Ovary (tissue), 9 donors: ENCODE data around the gene TOR1AIP1. TPM values are rescaled to one million over a fixed set of nuclear protein-coding genes. Genes with fewer than 3 reads are reported as not detected.

Experiments used
- DNase-seq, 5 donors: peaks; one replicate each; pipeline ENCODE4 v3.0.0-alpha.2; 2019 to 2020
- H3K27ac ChIP-seq, 2 donors: fragments of 200-600 bp; one replicate each; pipeline versions ENCODE4 v1.5.1 to v1.8.0; 2019 to 2022
- H3K27me3 ChIP-seq: fragments of 200-600 bp; one replicate; pipeline ENCODE4 v1.8.0; 2022
- H3K36me3 ChIP-seq: fragments of 200-600 bp; sonication (generic); one replicate; pipeline ENCODE4 v1.5.1; 2019
- H3K4me1 ChIP-seq: one replicate; pipeline ENCODE4 v1.8.1; 2013; ENCODE audit warnings: mild to moderate bottlenecking, moderate library complexity; ENCODE audit not compliant: insufficient read depth
- H3K4me3 ChIP-seq: fragments of 200-600 bp; sonication (generic); one replicate; pipeline ENCODE4 v1.5.1; 2017
- H3K9me3 ChIP-seq, 2 donors: fragments of 200-600 bp in 1 of 2; sonication (generic) in 1 of 2; one replicate each; pipeline versions ENCODE4 v1.5.1 to v1.8.1; 2013 to 2019; ENCODE audit warnings: mild to moderate bottlenecking in 1 of 2, moderate library complexity in 1 of 2
- EP300 ChIP-seq: sonication (generic); formaldehyde crosslinking; IDR thresholded peaks from one replicate; pipeline ENCODE4 v1.6.1; 2017; ENCODE audit warnings: antibody characterized with exemption
- POLR2A ChIP-seq: fragments of 450-650 bp; IDR thresholded peaks from one replicate; pipeline ENCODE4 v1.6.1; 2017; ENCODE audit warnings: antibody characterized with exemption, mild to moderate bottlenecking, moderate library complexity
- WGBS, 3 donors: extraction: QIAGEN DNeasy Blood & Tissue Kit in 1 of 3; methylation state at CpG; one replicate each; pipeline versions ENCODE4 v1.1.5 to v1.1.7; 2013 to 2017; 5-methylcytosine and 5-hydroxymethylcytosine counted together
- intact Hi-C, 4 donors: fragments of 100-400 bp; cut with DNase I; formaldehyde crosslinking; loops; one replicate each; pipeline versions ENCODE4 v1.11.0 to v1.15.1; 2022 to 2023
- polyA plus RNA-seq, 2 donors: library from polyadenylated mRNA; stranded (reverse); fragments of 200-250 nt in 1 of 2; fragments of 350-450 nt in 1 of 2; fragmentation: Illumina TruSeq in 1 of 2; extraction: RNeasy Lipid Tissue Mini Kit (QIAGEN cat#74804) in 1 of 2; gene quantifications; one replicate each; pipeline ENCODE4 v1.2.3, GENCODE V29; 2013 to 2014
- total RNA-seq, 7 donors: library from RNA; depleted of rRNA in 2 of 7; stranded (reverse); fragments of >200 nt in 2 of 7; fragmentation: NEBNext Ultra II Directional in 3 of 7; extraction: Animal tissue kit (Norgen Biotek cat#: 25700) in 3 of 7; gene quantifications; one replicate each; pipeline versions ENCODE4 v1.1.0 to v1.2.4, GENCODE V29; 2016 to 2023
- TF ChIP-seq, protein P1 (sequence below), 3 donors: fragments of 450-650 bp in 2 of 3; fragments of 200-600 bp in 1 of 3; IDR thresholded peaks; one replicate each; pipeline versions ENCODE4 v1.5.1 to v1.8.0; 2016 to 2022; ENCODE audit warnings: antibody characterized with exemption in 3 of 3, mild to moderate bottlenecking in 1 of 3
- donor health status: DM: no; HTN: no; CAD: no; lungs with moderate emphysema.
- donor health status: DM: no; HTN: no; CAD: no.
- donor health status: Bipolar disorder and iron deficiency.
- donor health status: DM: yes; HTN: yes; CAD: no.
- donor health status: DM: no; HTN: no; CAD: no.
- donor health status: DM: yes; HTN: yes; CAD: no.

Gene TOR1AIP1
- total and polyA plus RNA-seq, 9 donors: 46.2 to 93.5 (median 61.1) TPM

DNA sequence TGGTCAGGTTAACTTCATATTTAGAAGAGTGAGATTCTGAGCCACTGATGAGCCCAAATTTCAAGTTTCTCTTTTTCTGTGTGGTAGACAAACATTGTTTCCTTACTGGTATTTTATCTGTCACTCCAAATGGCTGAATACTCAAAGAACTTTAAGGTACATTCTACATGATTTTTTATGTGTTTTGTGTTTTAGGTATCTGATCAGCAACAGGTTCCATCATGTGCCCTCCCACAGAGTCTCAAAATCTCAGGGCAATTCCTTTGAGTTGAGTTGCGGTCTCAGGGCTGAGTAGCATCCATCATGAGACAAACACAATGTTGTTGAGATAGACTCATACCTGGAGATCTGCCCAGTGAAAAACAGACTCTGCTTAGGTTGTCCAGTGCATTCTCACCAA lies 57.9 kb downstream of the TOR1AIP1 start:
- Histone ChIP-seq H3K4me1 (no peaks in the 10 kb centered on the region), H3K27me3 (no peaks in the 10 kb centered on the region), H3K4me3 (no peak overlapping the region), H3K36me3 (no peaks in the 10 kb centered on the region), H3K9me3 (peaks cover 0 to 3% of the 10 kb centered on the region in 2 donors), H3K27ac (no peak overlapping the region)
- DNase-seq: no peak
- WGBS, 3 donors: 92 to 97% (median 93%) methylated on average over 1 of the region's 1 CpG
- TF ChIP-seq EP300 (no peak), POLR2A (no peak)
- TF ChIP-seq, protein P1, sequence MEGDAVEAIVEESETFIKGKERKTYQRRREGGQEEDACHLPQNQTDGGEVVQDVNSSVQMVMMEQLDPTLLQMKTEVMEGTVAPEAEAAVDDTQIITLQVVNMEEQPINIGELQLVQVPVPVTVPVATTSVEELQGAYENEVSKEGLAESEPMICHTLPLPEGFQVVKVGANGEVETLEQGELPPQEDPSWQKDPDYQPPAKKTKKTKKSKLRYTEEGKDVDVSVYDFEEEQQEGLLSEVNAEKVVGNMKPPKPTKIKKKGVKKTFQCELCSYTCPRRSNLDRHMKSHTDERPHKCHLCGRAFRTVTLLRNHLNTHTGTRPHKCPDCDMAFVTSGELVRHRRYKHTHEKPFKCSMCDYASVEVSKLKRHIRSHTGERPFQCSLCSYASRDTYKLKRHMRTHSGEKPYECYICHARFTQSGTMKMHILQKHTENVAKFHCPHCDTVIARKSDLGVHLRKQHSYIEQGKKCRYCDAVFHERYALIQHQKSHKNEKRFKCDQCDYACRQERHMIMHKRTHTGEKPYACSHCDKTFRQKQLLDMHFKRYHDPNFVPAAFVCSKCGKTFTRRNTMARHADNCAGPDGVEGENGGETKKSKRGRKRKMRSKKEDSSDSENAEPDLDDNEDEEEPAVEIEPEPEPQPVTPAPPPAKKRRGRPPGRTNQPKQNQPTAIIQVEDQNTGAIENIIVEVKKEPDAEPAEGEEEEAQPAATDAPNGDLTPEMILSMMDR (IDR thresholded peaks at IDR 0.05): no peak
- intact Hi-C loops: no loop called here

DNA sequence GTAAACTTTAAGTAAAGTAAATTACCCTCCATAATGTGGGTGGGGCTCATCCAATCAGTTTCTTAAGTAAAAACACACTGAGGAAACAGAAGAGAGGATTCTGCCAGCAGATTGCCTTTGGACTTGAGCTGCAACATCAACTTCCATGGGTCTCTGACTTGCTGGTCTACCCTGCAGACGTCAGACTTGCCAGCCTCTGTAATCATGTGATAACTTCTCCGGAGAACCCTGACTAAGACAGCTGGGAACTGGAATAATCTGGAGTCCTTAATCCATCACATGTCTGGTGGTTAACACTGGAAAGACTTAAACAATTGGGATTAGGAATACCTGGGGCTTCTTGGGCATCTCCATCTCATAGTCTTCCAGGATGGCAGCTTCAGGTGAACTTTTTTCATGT lies 59.4 kb downstream of the TOR1AIP1 start:
- H3K4me3 ChIP-seq: no peak overlapping the region
- 48 to 58% (median 55%) methylated on average over 2 of the region's 2 CpGs for WGBS, 3 donors
- intact Hi-C loops: no loop called here
- DNase-seq: no peak
- no peak overlapping the region for H3K27ac ChIP-seq
- TF ChIP-seq EP300: no peak
- TF ChIP-seq, protein P1 (IDR thresholded peaks at IDR 0.05): no peak
- TF ChIP-seq POLR2A: no peak
- no peaks in the 10 kb centered on the region for H3K36me3 ChIP-seq
- no peaks in the 10 kb centered on the region for H3K4me1 ChIP-seq
- peaks cover 0 to under 1% of the 10 kb centered on the region in 2 donors for H3K9me3 ChIP-seq
- H3K27me3 ChIP-seq: no peaks in the 10 kb centered on the region

DNA sequence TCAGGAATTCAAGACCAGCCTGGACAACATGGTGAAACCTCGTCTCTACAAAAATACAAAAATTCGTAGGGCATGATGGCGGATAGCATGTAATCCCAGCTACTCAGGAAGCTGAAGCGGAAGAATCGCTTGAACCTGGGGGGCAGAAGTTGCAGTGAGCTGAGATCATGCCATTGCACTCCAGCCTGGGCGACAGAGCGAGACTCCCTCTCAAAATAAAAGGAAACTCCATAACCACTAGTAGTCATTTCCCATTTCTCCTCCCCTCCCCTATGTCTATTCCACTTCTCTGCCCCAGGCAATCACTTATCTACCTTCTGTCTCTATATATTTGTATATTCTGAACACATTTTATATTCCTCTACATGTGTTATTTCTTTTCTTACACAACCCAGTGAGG lies 68.6 kb downstream of the TOR1AIP1 start:
- no peaks in the 10 kb centered on the region for H3K9me3 ChIP-seq
- 89 to 96% (median 94%) methylated on average over 7 of the region's 7 CpGs for WGBS, 3 donors
- intact Hi-C loops: loop anchor here in 1 of 4 donors (10.0 kb wide), 1 partner anchor 66 kb away; the partner anchor contains the start of gene TOR1AIP1

DNA sequence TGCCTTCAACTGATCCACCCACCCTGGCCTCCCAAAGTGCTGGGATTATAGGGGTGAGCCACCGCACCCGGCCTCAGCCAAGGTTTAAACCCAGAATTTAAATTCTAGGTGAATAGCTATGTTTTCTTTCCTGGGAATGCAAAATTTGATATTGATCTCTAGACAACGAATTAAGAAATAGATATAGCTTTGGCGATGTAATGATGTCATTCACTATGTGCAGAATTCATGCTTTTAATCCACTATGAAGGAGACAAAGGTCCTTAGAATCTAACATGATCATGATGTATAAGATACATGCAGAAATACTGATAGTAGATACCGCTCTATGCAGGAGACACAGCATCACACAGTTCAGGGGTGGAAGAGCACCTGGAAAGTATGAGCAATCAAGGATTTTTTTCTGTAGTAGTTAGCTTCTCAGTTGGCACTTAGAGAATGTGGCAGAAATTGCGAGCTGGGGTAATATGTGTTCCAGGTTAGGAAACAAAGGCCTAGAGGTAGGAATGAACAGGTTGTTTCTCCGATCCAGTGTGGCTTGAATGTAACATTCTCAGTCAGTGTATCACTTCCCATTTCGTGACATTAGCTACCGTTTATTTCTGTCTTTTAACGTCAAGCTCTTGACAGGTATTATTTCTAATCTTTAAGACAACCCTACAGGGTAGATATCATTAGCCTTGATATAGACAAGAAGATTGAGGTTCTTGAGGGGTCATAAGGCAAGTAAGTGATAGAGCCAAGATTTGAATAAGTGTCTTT lies 69.5 kb downstream of the TOR1AIP1 start:
- H3K9me3 ChIP-seq: no peaks in the 10 kb centered on the region
- DNase-seq: no peak
- TF ChIP-seq, protein P1 (IDR thresholded peaks at IDR 0.05): no peak
- TF ChIP-seq EP300 (no peak), POLR2A (no peak)
- no peaks in the 10 kb centered on the region for H3K27me3 ChIP-seq
- 89 to 95% (median 92%) methylated on average over 10 of the region's 10 CpGs for WGBS, 3 donors
- no peaks in the 10 kb centered on the region for H3K36me3 ChIP-seq
- H3K4me1 ChIP-seq: no peaks in the 10 kb centered on the region
- intact Hi-C loops: loop anchor here in 1 of 4 donors (10.0 kb wide), 1 partner anchor 67 kb away; the partner anchor contains the start of gene TOR1AIP1
- no peak overlapping the region for H3K27ac ChIP-seq
- H3K4me3 ChIP-seq: no peak overlapping the region

More for the DNA sequence above, 68.6 kb downstream of the TOR1AIP1 start:
- Histone ChIP-seq H3K36me3 (no peaks in the 10 kb centered on the region), H3K4me1 (no peaks in the 10 kb centered on the region), H3K27me3 (no peaks in the 10 kb centered on the region), H3K4me3 (no peak overlapping the region), H3K27ac (no peak overlapping the region)
- TF ChIP-seq EP300 (no peak), POLR2A (no peak)
- TF ChIP-seq, protein P1 (IDR thresholded peaks at IDR 0.05): no peak
- DNase-seq: no peak
